Measurements from ENCODE around the gene DNM1L. TPM values are rescaled to one million over a fixed set of nuclear protein-coding genes. Genes with fewer than 3 reads are reported as not detected.

Gene DNM1L
- total and polyA plus RNA-seq, 9 of the 15 experiments (the other 6 are each of a cell fraction or from before 2014, with no cell fraction given), result 24.1 to 82.8 (median 61.5) TPM

DNA sequence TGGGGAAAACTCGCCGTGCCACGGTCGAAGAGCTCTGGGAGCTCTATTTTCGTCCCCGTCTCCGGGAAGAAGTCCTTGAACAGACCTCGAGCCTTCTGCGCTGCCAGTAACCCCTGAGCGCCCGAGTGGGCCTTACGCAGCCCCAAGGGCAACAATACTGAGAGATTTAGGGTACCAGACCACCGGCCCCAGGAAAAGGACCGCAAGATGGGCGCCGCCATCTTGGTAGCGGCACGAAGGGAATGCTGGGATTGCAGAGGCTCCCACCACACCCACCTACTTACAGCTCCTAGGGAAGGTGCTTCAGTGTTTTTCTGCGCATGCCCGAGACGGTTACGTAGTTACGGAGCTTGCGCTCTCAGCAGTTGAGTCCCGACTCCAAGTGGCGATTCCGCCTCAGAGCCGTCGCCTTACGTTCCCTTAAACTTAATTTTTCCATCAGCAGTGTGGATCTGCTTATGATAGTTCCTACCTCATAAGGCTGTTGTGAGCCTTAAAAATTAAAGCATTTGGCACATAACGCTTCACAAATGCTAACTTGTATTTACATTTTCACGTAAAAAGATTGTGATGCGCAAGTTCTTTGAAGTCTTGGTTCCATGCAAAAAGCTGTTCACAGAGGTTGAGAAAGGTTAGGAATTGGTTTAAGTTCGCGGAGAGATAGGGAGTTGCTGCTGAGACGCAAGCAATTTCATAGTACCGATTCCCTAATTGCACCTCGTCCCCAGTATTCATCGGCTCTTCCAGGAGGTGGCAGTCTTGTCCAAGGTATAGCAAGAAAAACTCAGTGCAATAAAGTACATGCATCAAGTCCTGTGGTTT lies 76.8 kb downstream of the DNM1L start, which contains the start of gene YARS2 (continued):
- TF ChIP-seq ZBTB7A (IDR thresholded peaks at IDR 0.05; ENCODE audit: borderline replicate concordance, control insufficient read depth, low read depth, low read length), result peak; percentile 45; the same call in 1 of the 2 replicates
- TF ChIP-seq SAP30 (IDR thresholded peaks at IDR 0.05; ENCODE audit: borderline replicate concordance, insufficient read depth, low read depth, low read length, poor library complexity, severe bottlenecking), result no peak
- peak; percentile 44; the same call in 1 of the 2 replicates for TF ChIP-seq ZNF24 (IDR thresholded peaks at IDR 0.05)
- no peak for TF ChIP-seq IRF2 (CRISPR knock-in tag; IDR thresholded peaks at IDR 0.05)
- TF ChIP-seq ZNF695 (CRISPR knock-in tag; IDR thresholded peaks at IDR 0.05), result no peak
- TF ChIP-seq KLF13 (tag; IDR thresholded peaks at IDR 0.05; ENCODE audit: borderline replicate concordance, low read depth), result peak; percentile 85; the same call in 1 of the 2 replicates
- TF ChIP-seq ZNF696 (CRISPR knock-in tag; conservative IDR thresholded peaks at IDR 0.05), result no peak
- no peak for TF ChIP-seq RNF219 (CRISPR knock-in tag; IDR thresholded peaks at IDR 0.05)
- TF ChIP-seq PPARD (CRISPR knock-in tag; IDR thresholded peaks at IDR 0.05), result no peak
- no peak for TF ChIP-seq TSC22D4 (tag; IDR thresholded peaks at IDR 0.05)
- TF ChIP-seq SP2 (IDR thresholded peaks at IDR 0.05; ENCODE audit: extremely low read depth, low read depth, low read length, poor library complexity, severe bottlenecking), result no peak
- 0 out of 2 replicates have a peak, but pooled peaks have one; percentile 18 for TF ChIP-seq CBX1 (IDR thresholded peaks at IDR 0.05; ENCODE audit: low read depth)
- no peak for TF ChIP-seq FIP1L1 (IDR thresholded peaks at IDR 0.05; ENCODE audit: low read depth, low read length, poor library complexity, severe bottlenecking)
- TF ChIP-seq BACH1 (tag; IDR thresholded peaks at IDR 0.05), result no peak
- TF ChIP-seq GABPB2 (CRISPR knock-in tag; conservative IDR thresholded peaks at IDR 0.05), result no peak
- TF ChIP-seq ZNF778 (CRISPR knock-in tag; IDR thresholded peaks at IDR 0.05), result no peak
- TF ChIP-seq CAMTA2 (CRISPR knock-in tag; conservative IDR thresholded peaks at IDR 0.05), result no peak
- no peak for TF ChIP-seq ZSCAN29 (IDR thresholded peaks at IDR 0.05)
- TF ChIP-seq BCOR (IDR thresholded peaks at IDR 0.05), result no peak
- 0 out of 2 replicates have a peak, but pooled peaks have one; percentile 30 for TF ChIP-seq LCOR (CRISPR knock-in tag; IDR thresholded peaks at IDR 0.05)
- no peak for TF ChIP-seq BMI1 (IDR thresholded peaks at IDR 0.05; ENCODE audit: low read length)
- TF ChIP-seq ZNF146 (CRISPR knock-in tag; IDR thresholded peaks at IDR 0.05; ENCODE audit: unreplicated experiment), result no peak
- TF ChIP-seq PTRF (tag; IDR thresholded peaks at IDR 0.05), result no peak
- no peak for TF ChIP-seq ZNF780A (CRISPR knock-in tag; IDR thresholded peaks at IDR 0.05)
- peak; percentile 69; the same call in 1 of the 2 replicates for TF ChIP-seq HMBOX1 (IDR thresholded peaks at IDR 0.05)
- no peak for TF ChIP-seq ELF1 (tag; IDR thresholded peaks at IDR 0.05)
- TF ChIP-seq DMBX1 (CRISPR knock-in tag; IDR thresholded peaks at IDR 0.05; ENCODE audit: borderline replicate concordance), result no peak
- no peak for TF ChIP-seq PURB (CRISPR knock-in tag; IDR thresholded peaks at IDR 0.05; ENCODE audit: low read depth)
